ENCODE data around the gene SLC30A1.
"Not testable (repeated sequence)": the region's sequence is repeated elsewhere in the genome, so short reads cannot be mapped to it uniquely, and the experiment has no call there.

The SLC30A1 gene

GRCh38 chr1:211548321-211549091 is 30.5 kb downstream of the SLC30A1 start:
- DNase-seq (ENCODE audit: low read depth in 2 of 2) = peak in 1 of 2 donors; percentile 21

GRCh38 chr1:211547710-211548109 is 31.3 kb downstream of the SLC30A1 start:
- DNase-seq (ENCODE audit: low read depth in 2 of 2) = no peak

- DNase-seq (ENCODE audit: low read depth in 2 of 2) = no peak
Observed at GRCh38 chr1:211546543-211546942, 32.4 kb downstream of the SLC30A1 start.

DNA sequence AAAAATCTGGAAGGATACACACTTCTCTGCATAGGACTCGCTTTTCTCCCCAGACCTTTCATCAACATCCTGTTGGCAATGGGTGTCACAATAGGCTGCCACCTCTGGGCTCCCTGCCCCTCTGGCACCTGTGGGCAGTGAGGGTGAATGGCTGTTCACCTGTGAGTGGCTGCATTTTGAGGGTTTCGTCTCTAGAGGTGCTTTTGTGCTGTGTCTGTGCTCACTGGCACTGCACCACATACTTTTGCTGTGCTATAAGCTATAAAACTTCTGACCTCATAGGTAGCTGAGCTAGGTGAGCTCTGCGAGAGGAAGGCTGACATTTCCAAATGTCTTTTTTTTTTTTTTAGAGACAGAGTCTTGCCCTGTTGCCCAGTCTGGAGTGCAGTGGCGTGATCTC is 35.9 kb downstream of the SLC30A1 start:
- DNase-seq (ENCODE audit: low read depth in 2 of 2) = no peak

- DNase-seq (ENCODE audit: low read depth in 2 of 2) = no peak
Observed at GRCh38 chr1:211541720-211542477, 37.1 kb downstream of the SLC30A1 start.

- DNase-seq (ENCODE audit: low read depth in 2 of 2) = no peak
Observed at GRCh38 chr1:211541278-211541677, 37.7 kb downstream of the SLC30A1 start.

- not testable (repeated sequence) for DNase-seq (ENCODE audit: low read depth in 2 of 2)
Observed at GRCh38 chr1:211540824-211541223, 38.1 kb downstream of the SLC30A1 start.

DNA sequence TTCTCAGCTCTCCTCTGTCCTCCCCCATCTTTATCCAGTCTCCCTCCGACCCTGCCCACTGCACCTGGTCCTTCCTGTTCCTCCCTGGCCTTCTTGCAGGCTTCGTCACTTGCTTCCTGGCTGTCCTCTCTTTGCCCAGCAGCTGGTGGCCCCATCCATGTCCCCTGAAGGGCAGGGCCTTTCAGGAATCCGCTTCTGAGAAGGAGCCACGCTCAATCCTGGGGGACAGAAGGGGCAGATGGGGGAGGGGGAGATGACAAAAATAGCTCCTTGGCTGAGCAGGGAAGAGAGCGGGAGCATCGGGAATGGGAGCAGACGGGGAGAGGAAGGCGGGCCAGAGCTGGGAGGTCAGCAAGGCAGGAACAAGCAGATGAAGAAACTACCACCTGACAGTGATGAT is 40.7 kb downstream of the SLC30A1 start:
- DNase-seq (ENCODE audit: low read depth in 2 of 2) = no peak

DNA sequence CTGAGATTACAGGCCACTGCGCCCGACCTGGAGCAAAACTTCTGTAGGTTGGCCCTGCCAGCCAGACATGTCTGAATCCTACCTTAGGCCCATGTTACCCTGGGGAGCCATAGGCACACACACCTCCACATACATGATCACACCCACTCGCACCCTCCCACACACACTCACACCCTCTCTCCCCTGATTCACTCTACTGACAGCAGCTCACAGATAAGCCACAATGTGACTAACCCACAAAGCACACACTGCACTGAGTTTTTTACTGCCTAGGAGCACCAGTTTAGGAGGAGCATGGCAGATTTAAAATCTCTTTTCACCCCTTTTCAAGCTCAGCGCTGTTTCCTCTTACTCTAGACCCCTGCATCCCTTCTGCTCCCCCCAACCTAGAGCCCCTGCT is 41.7 kb downstream of the SLC30A1 start:
- DNase-seq (ENCODE audit: low read depth in 2 of 2) = no peak

DNA sequence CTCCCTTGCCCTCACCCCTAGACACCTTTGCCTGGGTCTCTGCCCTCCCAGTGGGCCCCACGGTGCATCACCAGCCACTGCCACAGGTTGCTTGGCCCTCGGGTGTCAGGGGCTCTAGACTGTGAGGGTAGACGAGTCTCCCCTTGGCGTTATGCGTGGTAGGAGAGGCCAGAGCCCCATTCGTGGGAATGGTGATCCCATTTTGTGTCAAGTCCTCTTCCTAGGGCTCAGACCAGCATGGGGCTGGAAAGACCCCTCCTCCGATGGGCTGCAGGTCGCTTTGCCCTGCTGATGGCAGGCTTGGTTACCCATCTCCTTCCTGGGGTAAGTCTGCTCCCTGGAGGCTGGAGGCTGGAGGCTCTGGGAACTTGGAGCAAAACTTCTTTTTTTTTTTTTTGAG is 42.4 kb downstream of the SLC30A1 start:
- DNase-seq (ENCODE audit: low read depth in 2 of 2) = no peak

GRCh38 chr1:211535346-211535745 is 43.6 kb downstream of the SLC30A1 start:
- no peak for DNase-seq (ENCODE audit: low read depth in 2 of 2)

GRCh38 chr1:211534545-211535291 is 44.2 kb downstream of the SLC30A1 start:
- DNase-seq (ENCODE audit: low read depth in 2 of 2) = no peak

DNA sequence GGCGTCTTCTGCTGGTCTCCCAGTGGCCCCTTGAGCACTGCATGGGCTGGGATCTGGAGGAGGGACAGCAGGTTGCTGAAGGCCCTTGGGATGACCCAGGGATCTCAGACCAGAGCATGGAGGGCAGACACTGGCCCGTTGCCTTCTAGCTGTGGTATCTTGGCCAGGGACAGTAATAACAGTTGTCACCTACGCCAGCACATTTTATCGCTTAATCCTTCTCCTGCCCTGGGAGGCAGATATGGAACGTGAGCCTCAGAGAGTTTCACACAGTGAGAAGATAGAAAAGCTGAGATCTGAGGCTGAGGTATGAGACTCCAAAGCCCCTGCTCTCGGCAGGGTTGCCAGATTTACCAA is 46.9 kb downstream of the SLC30A1 start:
- no peak for DNase-seq (ENCODE audit: low read depth in 2 of 2)

DNA sequence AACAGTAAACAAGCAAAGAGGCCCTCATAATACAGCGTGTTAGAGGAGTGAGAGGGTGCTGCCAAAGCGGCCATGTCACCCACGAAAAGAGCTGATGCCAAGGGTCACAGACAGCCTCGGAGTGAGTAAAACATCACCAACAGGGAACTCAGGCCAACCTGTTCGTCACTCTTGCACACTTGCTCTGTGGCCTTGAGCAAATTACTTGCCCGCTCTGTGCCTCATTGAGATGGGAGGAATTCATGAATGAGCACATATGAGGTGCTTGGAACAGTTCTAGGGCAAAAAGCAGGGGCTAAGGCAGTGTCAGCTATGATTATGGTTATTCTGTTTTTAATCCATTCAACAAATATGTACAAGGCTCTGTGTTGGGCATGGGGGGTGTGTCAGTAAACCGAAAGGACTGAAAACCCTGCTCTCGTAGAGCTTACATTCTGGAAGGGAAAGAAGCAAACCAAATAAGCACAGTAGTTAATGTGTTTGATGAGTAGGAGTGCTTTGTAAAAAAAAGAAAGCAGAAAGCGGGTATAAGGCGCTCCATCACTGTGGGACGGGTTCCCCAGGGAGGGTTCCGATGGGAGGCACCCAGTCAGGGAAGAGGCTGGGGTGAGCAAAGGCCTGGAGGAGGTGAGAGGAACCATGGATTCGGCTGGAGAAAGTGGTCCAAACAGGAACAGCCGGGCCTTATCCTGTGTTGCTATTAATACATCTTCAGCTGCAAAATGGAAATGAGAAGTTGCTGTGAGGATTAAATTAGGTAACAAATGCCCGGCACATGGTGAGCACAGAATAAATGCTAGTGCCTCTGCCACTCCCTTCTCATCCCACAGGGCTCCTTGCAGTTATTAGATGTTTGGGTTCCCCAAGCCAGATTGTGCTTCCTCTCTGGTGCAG is 47.5 kb downstream of the SLC30A1 start:
- no peak for DNase-seq (ENCODE audit: low read depth in 2 of 2)

GRCh38 chr1:211530102-211530501 is 48.9 kb downstream of the SLC30A1 start:
- no peak for DNase-seq (ENCODE audit: low read depth in 2 of 2)

DNA sequence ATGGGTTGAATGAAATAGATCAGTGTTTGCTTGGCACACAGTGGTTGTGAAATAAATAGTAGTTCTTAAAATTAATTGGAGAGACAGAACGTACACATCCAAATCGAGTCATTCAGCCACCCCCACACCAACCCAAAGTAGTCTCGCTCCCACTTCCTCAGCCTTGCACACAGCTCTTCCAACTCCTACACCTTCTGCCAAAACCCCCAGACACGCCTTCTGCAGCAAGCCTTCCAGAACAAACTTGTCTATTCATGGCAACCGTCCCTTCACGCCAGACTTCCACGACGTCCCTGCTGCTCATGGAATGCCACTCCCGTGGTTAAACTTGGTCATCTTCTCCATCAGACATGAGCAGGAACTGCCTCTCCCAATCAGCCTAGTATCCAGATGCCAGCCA is 49.5 kb downstream of the SLC30A1 start:
- no peak for DNase-seq (ENCODE audit: low read depth in 2 of 2)

DNA sequence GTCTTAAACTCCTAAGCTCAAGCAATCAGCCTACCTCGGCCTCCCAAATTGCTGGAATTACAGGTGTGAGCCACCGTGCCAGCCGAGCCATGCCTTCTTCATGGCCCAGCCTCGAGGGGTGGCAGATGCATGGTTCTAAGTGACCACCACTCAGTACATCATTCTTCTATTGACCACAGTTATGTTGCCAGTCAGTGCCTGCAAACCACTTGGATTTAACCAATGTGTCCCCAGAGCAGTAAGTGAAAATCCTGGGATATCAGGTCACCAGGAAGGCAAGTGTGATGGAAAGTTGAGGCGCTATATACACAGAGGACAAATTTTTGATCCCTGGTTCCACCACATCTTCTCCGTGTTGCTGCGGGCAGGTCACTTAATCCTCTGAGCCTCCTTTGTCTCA is 50.0 kb downstream of the SLC30A1 start:
- no peak for DNase-seq (ENCODE audit: low read depth in 2 of 2)

DNA sequence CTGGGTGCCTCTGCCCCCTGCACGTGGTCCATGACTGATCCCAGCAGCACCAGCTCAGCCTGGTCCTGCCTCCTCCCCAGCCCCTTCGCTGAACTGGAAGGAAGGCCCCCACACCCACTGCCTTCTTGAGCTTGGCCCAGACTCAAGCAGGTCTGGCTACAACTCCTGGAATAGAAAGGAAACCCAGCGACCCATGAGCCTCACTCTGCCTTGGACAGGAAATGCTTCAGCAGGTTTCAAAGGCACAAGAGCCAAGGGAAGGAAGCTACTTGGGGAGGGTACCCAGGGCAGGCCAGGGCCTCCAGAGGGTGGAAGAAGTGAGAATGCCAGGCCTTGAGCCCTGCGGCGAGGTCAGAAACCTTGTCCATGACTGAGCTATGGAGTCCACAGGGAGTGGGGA is 51.1 kb downstream of the SLC30A1 start:
- DNase-seq (ENCODE audit: low read depth in 2 of 2) = no peak

DNA sequence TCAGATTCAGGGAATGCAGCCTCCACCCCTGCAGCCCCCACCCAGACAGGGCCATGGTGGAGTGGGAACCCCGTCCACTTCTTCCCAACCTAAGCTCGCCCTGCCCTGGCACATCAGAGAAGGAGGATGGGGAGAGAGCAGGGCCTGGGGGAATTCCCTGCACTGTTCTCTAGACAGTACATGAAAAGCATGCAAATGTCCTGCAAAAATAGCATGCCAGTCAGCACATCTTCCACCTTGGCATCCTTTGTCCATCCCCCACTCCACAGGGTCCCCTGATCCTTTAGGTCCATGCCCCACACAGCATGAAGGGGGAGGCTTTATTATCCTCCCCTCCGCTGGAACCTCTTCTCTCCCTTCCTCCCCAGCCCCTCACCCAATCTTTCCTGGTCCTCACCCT is 52.0 kb downstream of the SLC30A1 start:
- no peak for DNase-seq (ENCODE audit: low read depth in 2 of 2)

DNA sequence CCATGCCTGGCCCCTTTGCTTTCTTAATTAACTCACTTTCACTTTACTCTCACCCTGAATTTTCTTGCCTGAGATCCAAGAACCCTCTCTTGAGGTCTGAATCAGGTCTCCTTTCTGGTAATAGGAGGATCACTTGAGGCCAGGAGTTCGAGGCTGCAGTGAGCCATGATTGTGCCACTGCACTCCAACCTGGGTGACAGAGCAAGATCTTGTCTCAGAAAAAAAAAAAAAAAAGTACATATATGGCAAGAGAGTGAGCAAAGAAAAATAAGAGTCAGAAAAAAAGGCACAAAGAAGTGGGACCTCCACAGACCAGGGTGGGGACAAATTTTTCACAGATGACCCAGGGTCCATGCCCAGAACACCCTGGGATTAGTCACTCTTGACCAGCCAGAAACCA is 52.9 kb downstream of the SLC30A1 start:
- DNase-seq (ENCODE audit: low read depth in 2 of 2) = no peak

- DNase-seq (ENCODE audit: low read depth in 2 of 2) = no peak
Observed at GRCh38 chr1:211525101-211525676, 53.8 kb downstream of the SLC30A1 start.

Measured in activated CD4-positive, alpha-beta T cell treated with anti-CD3 and anti-CD28 coated beads for 24 hours (primary cell).